Smooth muscle cell (in vitro differentiated cells): Measurements from ENCODE around the gene HOATZ. TPM values are rescaled to one million over a fixed set of nuclear protein-coding genes. Genes with fewer than 3 reads are reported as not detected.
A peak's percentile ranks its signal among the peaks of the same experiment; 100 is the strongest.

Source experiments
- DNase-seq: peaks from one replicate; lab custom pipeline; 2025; ENCODE audit not compliant: unreplicated experiment; lab: John Stamatoyannopoulos, UW
- H2AFZ ChIP-seq: fragments of 200-600 bp; sonication (generic); 2 replicates; pipeline ENCODE4 v1.6.0; 2016; ENCODE audit warnings: antibody characterized with exemption, low read depth, mild to moderate bottlenecking
- H3F3A ChIP-seq: fragments of 200-600 bp; sonication (generic); 2 replicates; pipeline ENCODE4 v1.6.0; 2017; ENCODE audit warnings: antibody characterized with exemption, low read depth
- H3K27ac ChIP-seq: fragments of 200-600 bp; sonication (generic); 2 replicates; pipeline ENCODE4 v1.5.1; 2016; ENCODE audit warnings: low read depth, mild to moderate bottlenecking
- H3K27me3 ChIP-seq: fragments of 200-600 bp; sonication (generic); 2 replicates; pipeline ENCODE4 v1.6.1; 2016; ENCODE audit warnings: low read depth, mild to moderate bottlenecking
- H3K36me3 ChIP-seq: fragments of 200-600 bp; sonication (generic); 2 replicates; pipeline ENCODE4 v1.5.1; 2016; ENCODE audit warnings: low read depth
- H3K4me1 ChIP-seq: fragments of 200-600 bp; sonication (generic); 2 replicates; pipeline ENCODE4 v1.5.1; 2016; ENCODE audit warnings: low read depth
- H3K4me2 ChIP-seq: fragments of 200-600 bp; sonication (generic); 2 replicates; pipeline ENCODE4 v1.6.0; 2016; ENCODE audit warnings: mild to moderate bottlenecking
- H3K4me3 ChIP-seq: fragments of 200-600 bp; sonication (generic); 2 replicates; pipeline ENCODE4 v1.5.1; 2016; ENCODE audit warnings: mild to moderate bottlenecking
- H3K79me2 ChIP-seq: fragments of 200-600 bp; sonication (generic); 2 replicates; pipeline ENCODE4 v1.6.0; 2016; ENCODE audit warnings: low read depth, mild to moderate bottlenecking
- H3K9ac ChIP-seq: fragments of 200-600 bp; sonication (generic); 2 replicates; pipeline ENCODE4 v1.6.0; 2016; ENCODE audit warnings: low read depth
- H3K9me3 ChIP-seq: fragments of 200-600 bp; sonication (generic); replicated peaks from 2 replicates; pipeline ENCODE4 v1.5.1; 2016; ENCODE audit warnings: low read depth
- H4K20me1 ChIP-seq: fragments of 200-600 bp; sonication (generic); 2 replicates; pipeline ENCODE4 v1.6.0; 2016; ENCODE audit warnings: low read depth
- WGBS: methylation state at CpG from one replicate; pipeline ENCODE4 v1.1.7; 2016; ENCODE audit warnings: low lambda C conversion rate; 5-methylcytosine and 5-hydroxymethylcytosine counted together
- polyA plus RNA-seq: library from polyadenylated mRNA; unstranded; fragments of >200 nt; fragmentation: Nextera tagmentation; extraction: Ambion mirVana; gene quantifications from 2 replicates; pipeline ENCODE4 v1.2.1, GENCODE V29; 2016
- total RNA-seq: library from RNA; depleted of rRNA; stranded (reverse); fragments of >200 nt; gene quantifications from 2 replicates; pipeline ENCODE4 v1.2.3, GENCODE V29; 2014
- TF ChIP-seq, protein P1 (sequence below): fragments of 200-600 bp; sonication (generic); IDR thresholded peaks from 2 replicates; pipeline ENCODE4 v1.5.1; 2017; ENCODE audit warnings: borderline replicate concordance, mild to moderate bottlenecking, antibody characterized with exemption; ENCODE audit not compliant: insufficient read depth, poor library complexity, severe bottlenecking

The HOATZ gene
- total and polyA plus RNA-seq, 2 experiments from 2014 or later, result 0.85 to 1.2 TPM

DNA sequence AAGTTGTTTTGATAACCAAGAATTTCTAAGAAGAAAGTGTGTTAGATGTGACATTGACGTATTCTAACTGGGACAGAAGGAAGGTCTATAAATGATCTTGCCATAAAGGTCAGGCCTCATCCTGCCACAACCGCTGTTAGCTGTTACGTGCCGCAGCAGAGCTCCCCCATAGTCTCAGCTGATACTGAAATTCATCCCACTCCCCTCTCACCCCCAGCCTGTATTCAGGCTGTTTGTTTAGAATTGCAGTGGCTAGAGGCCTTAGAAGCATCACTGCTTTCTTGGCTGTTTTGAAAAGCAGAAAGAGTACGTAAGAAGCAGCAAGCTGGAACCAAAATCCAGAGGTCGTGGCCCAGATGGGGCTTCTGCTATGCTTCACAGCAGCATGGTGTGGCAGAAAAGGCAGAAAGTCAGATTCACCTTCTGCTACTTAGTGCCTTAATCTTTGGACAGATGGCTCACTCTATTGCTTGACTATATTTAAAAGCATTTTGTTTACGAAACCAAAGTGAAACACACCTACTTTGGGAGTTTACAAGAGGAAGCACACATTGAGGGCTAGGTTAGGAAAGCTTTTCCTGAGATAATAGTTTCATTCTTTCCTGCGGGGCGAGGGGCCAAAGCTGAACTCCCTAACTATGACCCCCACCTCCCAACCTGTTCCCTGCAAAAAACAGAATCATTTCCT is 25.0 kb downstream of the HOATZ start:
- TF ChIP-seq, protein P1, sequence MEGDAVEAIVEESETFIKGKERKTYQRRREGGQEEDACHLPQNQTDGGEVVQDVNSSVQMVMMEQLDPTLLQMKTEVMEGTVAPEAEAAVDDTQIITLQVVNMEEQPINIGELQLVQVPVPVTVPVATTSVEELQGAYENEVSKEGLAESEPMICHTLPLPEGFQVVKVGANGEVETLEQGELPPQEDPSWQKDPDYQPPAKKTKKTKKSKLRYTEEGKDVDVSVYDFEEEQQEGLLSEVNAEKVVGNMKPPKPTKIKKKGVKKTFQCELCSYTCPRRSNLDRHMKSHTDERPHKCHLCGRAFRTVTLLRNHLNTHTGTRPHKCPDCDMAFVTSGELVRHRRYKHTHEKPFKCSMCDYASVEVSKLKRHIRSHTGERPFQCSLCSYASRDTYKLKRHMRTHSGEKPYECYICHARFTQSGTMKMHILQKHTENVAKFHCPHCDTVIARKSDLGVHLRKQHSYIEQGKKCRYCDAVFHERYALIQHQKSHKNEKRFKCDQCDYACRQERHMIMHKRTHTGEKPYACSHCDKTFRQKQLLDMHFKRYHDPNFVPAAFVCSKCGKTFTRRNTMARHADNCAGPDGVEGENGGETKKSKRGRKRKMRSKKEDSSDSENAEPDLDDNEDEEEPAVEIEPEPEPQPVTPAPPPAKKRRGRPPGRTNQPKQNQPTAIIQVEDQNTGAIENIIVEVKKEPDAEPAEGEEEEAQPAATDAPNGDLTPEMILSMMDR, result no peak
- Histone ChIP-seq H4K20me1 (peaks cover 20% of the 10 kb centered on the region), H3K9me3 (no peaks in the 10 kb centered on the region), H3K4me2 (peak overlapping the region; percentile 93), H3K9ac (no peak overlapping the region), H3K27me3 (no peaks in the 10 kb centered on the region), H3K79me2 (no peaks in the 10 kb centered on the region), H3K4me3 (peak overlapping the region; percentile 65), H3K27ac (peak overlapping the region; percentile 10), H3F3A (peaks cover 3% of the 10 kb centered on the region), H3K4me1 (peaks cover 18% of the 10 kb centered on the region), H2AFZ (peak overlapping the region; percentile 94), H3K36me3 (no peaks in the 10 kb centered on the region)
- DNase-seq, result no peak
- WGBS, result 76% methylated on average over 9 of the region's 9 CpGs

DNA sequence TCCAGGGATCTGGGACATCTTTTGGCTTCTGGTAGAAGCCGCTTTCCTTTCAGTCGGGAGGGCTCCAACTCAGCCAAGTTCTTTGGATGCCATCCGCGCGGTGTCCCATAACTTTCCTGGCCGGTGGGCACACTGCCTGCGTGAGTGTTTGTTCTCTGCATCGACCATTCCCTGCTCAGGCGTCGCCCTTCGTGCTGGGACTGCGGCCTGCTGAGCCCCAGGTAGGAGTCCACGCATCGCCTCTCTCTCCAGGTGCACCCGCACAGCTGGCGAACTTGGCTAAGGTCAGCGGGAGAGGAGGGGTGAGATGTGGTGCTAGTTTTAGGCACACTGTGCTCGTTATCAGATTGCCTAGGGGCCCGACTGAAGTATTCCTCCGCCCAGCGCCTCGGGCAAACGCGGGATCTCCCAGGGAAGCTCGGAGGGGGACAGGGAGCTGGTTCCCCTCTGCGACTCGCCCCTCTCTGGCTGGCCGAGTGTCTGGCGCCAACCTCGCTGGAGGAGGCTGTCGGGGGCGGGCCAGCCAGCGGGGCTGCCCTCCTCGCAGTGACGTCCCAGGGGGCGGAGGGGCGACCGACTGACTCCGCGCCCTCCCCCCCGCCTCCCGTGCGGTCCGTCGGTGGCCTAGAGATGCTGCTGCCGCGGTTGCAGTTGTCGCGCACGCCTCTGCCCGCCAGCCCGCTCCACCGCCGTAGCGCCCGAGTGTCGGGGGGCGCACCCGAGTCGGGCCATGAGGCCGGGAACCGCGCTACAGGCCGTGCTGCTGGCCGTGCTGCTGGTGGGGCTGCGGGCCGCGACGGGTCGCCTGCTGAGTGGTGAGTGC is 25.7 kb downstream of the HOATZ start, which contains the start of gene LAYN:
LAYN (plus strand) TSS at position 607 of the 823 bp plus-strand sequence; CDS start at position 731, 124 bp downstream.
- peak; percentile 40 for DNase-seq
- Histone ChIP-seq H3K27me3 (no peaks in the 10 kb centered on the region), H3K4me2 (peak within 1 kb of the TSS; percentile 93), H3K9ac (peak within 1 kb of the TSS; percentile 63), H3K4me3 (peak within 1 kb of the TSS; percentile 65), H3K4me1 (peaks cover 18% of the 10 kb centered on the region), H3K27ac (peak within 1 kb of the TSS; percentile 66), H4K20me1 (peaks cover 20% of the 10 kb centered on the region), H3F3A (no peaks in the 10 kb centered on the region), H3K9me3 (no peaks in the 10 kb centered on the region), H2AFZ (peak within 1 kb of the TSS; percentile 94), H3K79me2 (no peaks in the 10 kb centered on the region), H3K36me3 (no peaks in the 10 kb centered on the region)
- WGBS, result 5% methylated on average over 45 of the region's 70 CpGs
- TF ChIP-seq, protein P1, result no peak

DNA sequence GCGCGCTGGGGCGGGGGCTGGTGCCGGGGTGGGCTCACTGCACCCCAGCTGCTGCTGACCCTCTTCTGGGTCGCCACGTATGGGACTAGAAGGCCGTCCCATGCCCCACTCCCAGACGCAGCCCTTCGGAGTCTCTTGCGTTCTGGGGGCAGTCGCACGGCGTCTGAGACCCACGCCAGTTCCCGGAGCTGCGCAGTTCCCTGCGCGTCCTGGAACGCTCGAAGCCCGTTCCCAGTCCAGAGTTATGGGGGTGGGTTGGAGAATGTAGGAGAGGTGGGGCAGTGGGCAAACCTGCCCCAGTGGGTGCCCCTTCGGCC is 26.3 kb downstream of the HOATZ start:
- no peak for DNase-seq
- 1% methylated on average over 21 of the region's 22 CpGs for WGBS
- Histone ChIP-seq H2AFZ (peak overlapping the region; percentile 94), H3K4me1 (peaks cover 18% of the 10 kb centered on the region), H3K27me3 (no peaks in the 10 kb centered on the region), H3F3A (no peaks in the 10 kb centered on the region), H3K4me3 (peak overlapping the region; percentile 65), H3K36me3 (peaks cover 5% of the 10 kb centered on the region), H3K4me2 (peak overlapping the region; percentile 93), H3K79me2 (no peaks in the 10 kb centered on the region), H3K9ac (peak overlapping the region; percentile 63), H3K9me3 (no peaks in the 10 kb centered on the region), H4K20me1 (peaks cover 20% of the 10 kb centered on the region), H3K27ac (peak overlapping the region; percentile 66)
- TF ChIP-seq, protein P1, result no peak
